RWPE2 (cell line): ENCODE measurements around the gene GPR78.

ENCODE experiments used
- ATAC-seq: fragments of 200-7000 bp; cut with Tn5 transposase; 3 replicates; pipeline ENCODE4 v1.9.1; 2021; ENCODE audit warnings: low read depth
- DNase-seq: peaks from one replicate; pipeline ENCODE4 v3.0.0-alpha.2; 2020; ENCODE audit warnings: low spot score
- H3K27ac ChIP-seq: fragments of 450-650 bp; 2 replicates; pipeline ENCODE4 v1.5.1; 2017; ENCODE audit warnings: mild to moderate bottlenecking; ENCODE audit not compliant: poor library complexity, severe bottlenecking
- H3K27me3 ChIP-seq: fragments of 250-450 bp; sonication (Bioruptor Pico); 2 replicates; pipeline ENCODE4 v1.5.1; 2021; ENCODE audit warnings: mild to moderate bottlenecking, moderate library complexity; ENCODE audit not compliant: insufficient read depth, poor library complexity, severe bottlenecking
- H3K36me3 ChIP-seq: fragments of 250-450 bp; sonication (Bioruptor Pico); 2 replicates; pipeline ENCODE4 v1.5.1; 2020; ENCODE audit warnings: low read depth, mild to moderate bottlenecking, moderate library complexity
- H3K4me1 ChIP-seq: fragments of 250-450 bp; sonication (Bioruptor Pico); 2 replicates; pipeline ENCODE4 v1.5.1; 2021; ENCODE audit warnings: mild to moderate bottlenecking, moderate library complexity; ENCODE audit not compliant: insufficient read depth, poor library complexity, severe bottlenecking
- H3K4me3 ChIP-seq: fragments of 250-450 bp; sonication (Bioruptor Pico); 2 replicates; pipeline ENCODE4 v1.5.1; 2021; ENCODE audit warnings: mild to moderate bottlenecking, moderate library complexity; ENCODE audit not compliant: severe bottlenecking
- H3K9me3 ChIP-seq: fragments of 250-450 bp; sonication (Bioruptor Pico); 2 replicates; pipeline ENCODE4 v1.5.1; 2021; ENCODE audit warnings: mild to moderate bottlenecking, moderate library complexity; ENCODE audit not compliant: severe bottlenecking
- CTCF ChIP-seq: fragments of 450-650 bp; IDR thresholded peaks from one replicate; pipeline ENCODE4 v1.5.1; 2017; ENCODE audit warnings: mild to moderate bottlenecking, moderate library complexity; ENCODE audit not compliant: poor library complexity, severe bottlenecking

GPR78 gene

GRCh38 chr4:8539661-8540060, 40.5 kb upstream of the GPR78 start:
- DNase-seq (peak; percentile 20), ATAC-seq (no peak)
- H3K27me3 ChIP-seq, result no peaks in the 10 kb centered on the region
- H3K4me3 ChIP-seq, result no peak overlapping the region
- TF ChIP-seq CTCF, result no peak
- no peaks in the 10 kb centered on the region for H3K9me3 ChIP-seq
- H3K27ac ChIP-seq, result peak overlapping the region; percentile 55
- H3K36me3 ChIP-seq, result no peaks in the 10 kb centered on the region
- peaks cover 27% of the 10 kb centered on the region for H3K4me1 ChIP-seq

GRCh38 chr4:8540072-8540471, 40.1 kb upstream of the GPR78 start:
- no peaks in the 10 kb centered on the region for H3K36me3 ChIP-seq
- no peaks in the 10 kb centered on the region for H3K9me3 ChIP-seq
- H3K4me1 ChIP-seq, result peaks cover 24% of the 10 kb centered on the region
- DNase-seq, result no peak
- no peaks in the 10 kb centered on the region for H3K27me3 ChIP-seq
- H3K27ac ChIP-seq, result no peak overlapping the region
- no peak overlapping the region for H3K4me3 ChIP-seq
- TF ChIP-seq CTCF, result no peak
- no peak for ATAC-seq

GRCh38 chr4:8540586-8540985, 39.6 kb upstream of the GPR78 start:
- TF ChIP-seq CTCF, result no peak
- Histone ChIP-seq H3K27me3 (no peaks in the 10 kb centered on the region), H3K9me3 (no peaks in the 10 kb centered on the region), H3K36me3 (no peaks in the 10 kb centered on the region), H3K4me3 (no peak overlapping the region), H3K27ac (no peak overlapping the region), H3K4me1 (peaks cover 24% of the 10 kb centered on the region)
- no peak for ATAC-seq
- no peak for DNase-seq

- H3K27ac ChIP-seq, result no peak overlapping the region
- H3K27me3 ChIP-seq, result no peaks in the 10 kb centered on the region
- peaks cover 24% of the 10 kb centered on the region for H3K4me1 ChIP-seq
- TF ChIP-seq CTCF, result no peak
- no peak for DNase-seq
- no peaks in the 10 kb centered on the region for H3K36me3 ChIP-seq
- ATAC-seq, result no peak
- no peaks in the 10 kb centered on the region for H3K9me3 ChIP-seq
- no peak overlapping the region for H3K4me3 ChIP-seq
Measured at GRCh38 chr4:8540991-8541390, 39.2 kb upstream of the GPR78 start.

- no peak for ATAC-seq
- Histone ChIP-seq H3K4me3 (no peak overlapping the region), H3K27ac (no peak overlapping the region), H3K36me3 (no peaks in the 10 kb centered on the region), H3K4me1 (peaks cover 20% of the 10 kb centered on the region), H3K27me3 (no peaks in the 10 kb centered on the region), H3K9me3 (no peaks in the 10 kb centered on the region)
- peak; percentile 42 for DNase-seq
- no peak for TF ChIP-seq CTCF
Measured at GRCh38 chr4:8541981-8542715, 38.0 kb upstream of the GPR78 start.
